ENCODE results near the gene ZNF80.

ZNF80 gene

GRCh38 chr3:114218578-114219185 lies 18.7 kb downstream of the ZNF80 start:
- no peak for DNase-seq

- DNase-seq, result no peak
Observed at GRCh38 chr3:114218006-114218405, 19.4 kb downstream of the ZNF80 start.

- DNase-seq, result no peak
Observed at GRCh38 chr3:114217266-114217665, 20.1 kb downstream of the ZNF80 start.

- no peak for DNase-seq
Observed at GRCh38 chr3:114216186-114216970, 21.0 kb downstream of the ZNF80 start.

- no peak for DNase-seq
Observed at GRCh38 chr3:114214542-114215341, 22.6 kb downstream of the ZNF80 start.

GRCh38 chr3:114213627-114214541 lies 23.5 kb downstream of the ZNF80 start:
- DNase-seq, result peak; percentile 70

GRCh38 chr3:114213292-114213626 lies 24.1 kb downstream of the ZNF80 start:
- DNase-seq, result no peak

- DNase-seq, result no peak
Observed at GRCh38 chr3:114212646-114213045, 24.7 kb downstream of the ZNF80 start.

GRCh38 chr3:114207768-114208167 lies 29.6 kb downstream of the ZNF80 start:
- DNase-seq, result no peak

- DNase-seq, result no peak
Observed at GRCh38 chr3:114206342-114206741, 31.0 kb downstream of the ZNF80 start.

- no peak for DNase-seq
Observed at GRCh38 chr3:114205541-114205940, 31.8 kb downstream of the ZNF80 start.

- DNase-seq, result no peak
Observed at GRCh38 chr3:114194750-114195149, 42.6 kb downstream of the ZNF80 start.

GRCh38 chr3:114192136-114192535 lies 45.2 kb downstream of the ZNF80 start:
- DNase-seq, result no peak

GRCh38 chr3:114186501-114186900 lies 50.9 kb downstream of the ZNF80 start:
- DNase-seq, result no peak
